ENCODE measurements around the gene DDX39B.

GRCh38 chr6:31585491-31585890, 43.7 kb upstream of the DDX39B start:
- TF ChIP-seq ZBED1 (IDR thresholded peaks at IDR 0.05) = no peak
- TF ChIP-seq BRCA1 (IDR thresholded peaks at IDR 0.05) = no peak
- no peak for TF ChIP-seq BRCA1 (CRISPR knock-in tag; IDR thresholded peaks at IDR 0.05)
